CD4-positive, alpha-beta T cell treated with Interferon alpha-2 for 1 hour (primary cell): ENCODE data around the gene RIMS4.

ENCODE experiments used
- DNase-seq, 2 donors: peaks; one replicate each; pipeline ENCODE4 v3.0.0-alpha.2; 2020 to 2022

Gene RIMS4

DNA sequence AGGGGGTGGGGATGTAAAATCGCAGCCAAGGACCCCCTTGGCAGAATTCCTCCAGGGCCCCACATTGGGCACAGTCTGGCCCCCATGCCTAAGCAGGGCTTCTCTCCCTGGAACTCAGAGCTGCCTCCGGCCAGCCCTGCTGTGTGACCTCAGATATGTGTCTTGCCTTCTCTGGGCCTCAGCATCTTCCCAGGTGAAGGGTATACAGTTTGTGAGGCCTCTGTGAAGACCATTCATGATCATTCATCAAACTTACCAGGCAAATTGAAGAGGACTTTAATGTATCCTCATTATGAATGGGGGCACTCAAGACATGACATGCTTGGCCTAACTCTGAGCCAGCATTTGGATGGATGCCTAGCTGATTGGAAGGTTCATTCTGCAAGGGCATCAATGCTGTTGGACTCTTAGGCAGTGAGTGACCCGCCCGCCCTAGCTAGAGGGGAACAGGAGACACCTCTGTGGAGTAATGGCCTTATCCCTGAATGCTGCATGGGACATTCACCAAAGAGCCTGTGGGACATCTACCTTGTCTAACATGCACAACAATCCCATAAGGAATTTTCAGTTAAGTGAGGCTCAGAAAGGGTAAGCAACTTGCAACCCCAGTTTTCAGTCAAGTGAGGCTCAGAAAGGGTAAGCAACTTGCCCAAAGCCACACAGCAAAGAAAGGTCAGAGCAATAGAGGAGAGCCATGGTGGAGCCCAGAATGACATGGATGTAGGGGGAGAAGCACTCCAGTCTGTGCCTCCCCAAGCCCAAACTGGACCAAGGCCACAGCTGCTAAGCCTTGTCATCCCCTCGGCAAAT is 94.6 kb downstream of the RIMS4 start:
- no peak for DNase-seq

- no peak for DNase-seq
These were observed 95.4 kb downstream of the RIMS4 start, which contains the start of gene CCN5 for GRCh38 chr20:44714701-44715498. Gene CCN5, plus strand, starts transcription at chr20:44715369. Its CDS starts 22 bp downstream, at chr20:44715391.

GRCh38 chr20:44714102-44714700 is 96.1 kb downstream of the RIMS4 start:
- DNase-seq = no peak

DNA sequence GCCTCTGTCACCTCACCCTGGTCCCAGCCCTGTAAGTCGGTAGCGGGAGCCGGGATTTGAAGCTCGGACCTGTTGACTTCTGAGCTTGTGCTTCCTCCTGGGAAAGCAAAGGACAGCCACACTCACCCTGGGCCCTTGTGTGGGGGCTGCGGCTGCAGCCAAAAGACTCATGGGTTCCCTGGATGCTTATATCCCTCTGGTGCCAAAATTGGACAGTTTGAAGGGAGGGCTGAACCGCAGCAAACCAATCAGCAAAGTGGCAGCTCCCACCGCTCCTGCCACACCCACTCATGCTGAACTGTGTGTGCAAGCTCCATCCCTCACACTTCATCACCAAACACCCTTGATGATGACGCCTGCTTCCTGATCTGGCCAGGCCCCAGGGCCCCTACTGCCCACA is 99.1 kb downstream of the RIMS4 start:
- no peak for DNase-seq

DNA sequence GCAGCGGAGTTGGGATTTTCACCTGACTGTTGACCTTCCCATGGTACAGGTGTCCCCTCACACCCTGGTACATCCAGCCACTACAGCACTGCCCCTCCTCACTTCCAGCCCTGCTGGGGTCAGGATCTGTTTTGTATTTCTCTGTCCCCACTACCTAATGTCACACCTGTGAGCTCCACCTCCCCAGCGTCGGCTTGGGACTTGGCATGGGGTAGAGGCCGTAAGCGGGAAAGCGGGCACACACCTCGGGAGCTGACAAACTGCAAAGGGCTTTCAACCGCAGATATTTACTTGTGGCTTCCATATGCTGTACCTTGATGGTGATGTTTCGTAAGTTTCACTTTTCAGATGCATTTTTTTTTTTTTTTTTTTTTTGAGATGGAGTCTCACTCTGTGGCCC is 100.5 kb downstream of the RIMS4 start:
- no peak for DNase-seq

- DNase-seq = no peak
These were observed 101.0 kb downstream of the RIMS4 start for GRCh38 chr20:44709380-44709779.

- no peak for DNase-seq
These were observed 103.2 kb downstream of the RIMS4 start for GRCh38 chr20:44707018-44707579.

DNA sequence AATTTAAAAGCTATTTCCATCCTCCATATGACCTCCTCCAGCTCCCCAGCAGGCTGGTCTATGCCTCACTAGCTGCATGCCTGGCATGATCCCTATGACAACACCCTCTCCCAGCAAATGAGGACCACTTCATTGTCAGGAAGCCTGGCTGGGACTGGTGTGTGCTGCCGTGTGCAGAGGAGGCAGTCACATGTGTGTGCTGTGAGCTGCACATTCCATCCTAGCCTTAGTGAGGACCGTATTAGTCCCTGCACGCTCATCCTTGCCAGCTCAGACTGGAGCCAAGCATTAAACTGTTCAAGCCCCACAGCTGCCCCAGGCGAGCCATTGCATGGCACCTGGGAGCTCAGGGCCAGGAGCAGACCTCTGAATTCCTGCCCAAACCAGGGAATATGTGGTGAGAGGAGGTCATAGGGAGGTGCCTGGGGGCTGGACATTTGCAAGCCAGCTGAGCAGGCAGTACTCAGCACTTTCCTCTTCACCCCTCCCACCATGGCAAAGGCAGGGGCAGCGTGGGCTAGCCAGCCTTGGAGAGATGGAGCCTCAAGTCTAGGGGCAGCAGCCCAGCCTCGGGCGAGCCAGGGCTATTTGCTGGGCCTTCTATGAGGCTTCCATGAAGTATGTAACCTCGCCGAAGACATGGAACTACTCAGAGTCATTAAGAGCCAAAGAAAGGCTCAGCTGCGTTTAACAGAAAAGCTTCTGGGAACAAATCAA is 103.9 kb downstream of the RIMS4 start:
- DNase-seq = no peak

DNA sequence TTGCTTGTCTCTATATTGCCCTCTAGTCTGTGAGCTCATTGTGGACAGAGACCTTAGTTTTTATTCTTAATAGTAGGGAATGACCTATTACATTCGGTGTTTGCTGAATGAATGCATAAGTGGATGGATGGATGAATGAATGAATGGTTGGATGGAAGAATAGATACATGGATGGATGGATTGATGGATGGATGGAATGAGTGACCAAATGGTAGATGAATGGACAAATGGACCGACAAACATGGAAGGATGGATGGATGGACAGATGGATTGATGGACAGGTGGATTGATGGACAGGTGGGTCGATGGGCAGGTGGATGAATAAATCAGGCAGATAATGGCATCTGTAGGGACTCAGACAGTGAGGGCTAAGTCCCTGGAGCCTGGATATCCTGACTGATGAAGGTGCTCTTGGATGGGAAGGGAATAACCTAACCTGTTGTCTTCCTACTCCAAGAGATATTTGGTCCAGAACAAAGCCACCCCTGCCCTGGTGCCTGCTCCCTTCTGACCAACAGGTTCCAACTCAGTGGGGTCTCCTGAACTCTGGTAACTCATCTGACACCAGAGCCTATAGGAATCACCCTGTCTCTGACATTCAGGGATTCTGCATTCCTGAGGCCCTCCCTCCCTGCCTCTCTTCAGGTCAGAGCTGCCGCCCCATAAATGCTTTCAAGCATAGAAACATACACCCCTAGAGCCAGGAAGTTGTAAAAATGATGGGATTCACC is 104.8 kb downstream of the RIMS4 start:
- DNase-seq = no peak

GRCh38 chr20:44704551-44704971 is 105.8 kb downstream of the RIMS4 start:
- DNase-seq = no peak

DNA sequence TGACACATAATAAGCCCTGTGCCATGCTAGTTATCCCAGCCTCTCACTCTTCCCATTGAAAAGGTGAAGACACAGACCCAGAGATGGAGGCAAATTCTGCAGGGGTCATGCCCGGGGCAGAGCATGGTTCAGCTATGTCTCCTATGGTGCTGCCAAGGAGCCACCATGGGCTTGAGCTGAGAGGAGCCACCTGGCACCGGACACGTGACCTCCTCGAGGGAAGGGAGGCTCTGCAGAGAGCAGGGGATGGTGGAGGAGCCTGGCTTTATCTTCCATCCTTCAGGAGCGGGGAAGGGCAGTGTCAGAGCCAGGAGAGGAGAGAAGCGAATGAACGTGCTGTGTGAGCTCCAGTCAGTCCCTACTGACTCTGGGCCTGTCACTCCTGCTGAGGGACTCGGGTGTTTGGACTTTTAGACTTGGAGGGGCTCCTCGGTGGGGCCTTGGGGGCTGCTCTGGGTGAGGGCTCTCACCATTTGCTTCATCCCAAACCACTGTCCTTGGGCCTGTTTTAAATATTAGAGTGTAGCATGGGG is 106.3 kb downstream of the RIMS4 start:
- no peak for DNase-seq

- no peak for DNase-seq
These were observed 107.0 kb downstream of the RIMS4 start for GRCh38 chr20:44703183-44703925.

DNA sequence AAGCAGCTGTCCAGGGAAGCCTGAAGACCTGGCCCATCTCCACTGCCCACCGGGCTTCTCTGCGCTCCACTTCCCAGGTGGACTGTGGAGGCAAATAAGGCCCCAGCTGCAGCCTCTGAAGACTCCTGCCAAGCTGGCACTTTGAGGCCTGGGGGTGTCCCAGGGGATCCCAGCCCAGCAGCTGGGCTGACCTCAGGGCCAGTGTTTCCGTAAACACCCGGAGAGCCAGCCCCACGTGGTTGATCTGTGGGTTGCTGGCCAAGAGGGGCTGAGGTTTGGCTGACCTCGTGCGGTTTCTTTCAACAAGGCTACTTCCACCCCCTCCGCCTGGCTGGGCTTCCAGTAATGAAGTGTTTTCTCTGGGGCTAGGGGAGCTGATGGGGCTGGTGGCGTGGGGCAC is 107.6 kb downstream of the RIMS4 start:
- DNase-seq = no peak

GRCh38 chr20:44701858-44702256 is 108.5 kb downstream of the RIMS4 start:
- DNase-seq = no peak
